GM21737 (cell line): Measurements from ENCODE around the gene CDC26.
A peak's percentile ranks its signal among the peaks of the same experiment; 100 is the strongest.
"Not testable (repeated sequence)": the region's sequence is repeated elsewhere in the genome, so short reads cannot be mapped to it uniquely, and the experiment has no call there.

Experiments
- ATAC-seq: cut with Tn5 transposase; IDR thresholded peaks from one replicate; pipeline ENCODE4 v1.9.1; 2021; ENCODE audit warnings: mild to moderate bottlenecking, moderate library complexity; ENCODE audit not compliant: unreplicated experiment

Gene CDC26

GRCh38 chr9:113296247-113296646, 20.9 kb upstream of the CDC26 start:
- ATAC-seq = not testable (repeated sequence)

GRCh38 chr9:113293285-113293878, 18.0 kb upstream of the CDC26 start:
- ATAC-seq = no peak

GRCh38 chr9:113290052-113290607, 14.8 kb upstream of the CDC26 start:
- no peak for ATAC-seq

- no peak for ATAC-seq
Measured at GRCh38 chr9:113289091-113289490, 13.7 kb upstream of the CDC26 start.

GRCh38 chr9:113281356-113281755, 6.0 kb upstream of the CDC26 start:
- no peak for ATAC-seq

- ATAC-seq = no peak
Measured at GRCh38 chr9:113278840-113279239, 3.5 kb upstream of the CDC26 start.

- ATAC-seq = peak; percentile 6
Measured at GRCh38 chr9:113274474-113275156, 757 bp downstream of the CDC26 start.

- no peak for ATAC-seq
Measured at GRCh38 chr9:113269871-113270270, 5.5 kb downstream of the CDC26 start.

GRCh38 chr9:113269355-113269754, 6.0 kb downstream of the CDC26 start:
- ATAC-seq = no peak

- no peak for ATAC-seq
Measured at GRCh38 chr9:113267911-113268566, 7.3 kb downstream of the CDC26 start.

GRCh38 chr9:113266174-113266573, 9.2 kb downstream of the CDC26 start:
- no peak for ATAC-seq

- no peak for ATAC-seq
Measured at GRCh38 chr9:113261917-113262671, 13.3 kb downstream of the CDC26 start.

GRCh38 chr9:113258282-113258681, 17.1 kb downstream of the CDC26 start:
- ATAC-seq = no peak

GRCh38 chr9:113257863-113258262, 17.5 kb downstream of the CDC26 start:
- ATAC-seq = no peak

- no peak for ATAC-seq
Measured at GRCh38 chr9:113255438-113255837, 19.9 kb downstream of the CDC26 start.

GRCh38 chr9:113254991-113255390, 20.4 kb downstream of the CDC26 start:
- no peak for ATAC-seq

GRCh38 chr9:113250807-113251206, 24.6 kb downstream of the CDC26 start:
- no peak for ATAC-seq

GRCh38 chr9:113249661-113250060, 25.7 kb downstream of the CDC26 start:
- not testable (repeated sequence) for ATAC-seq

GRCh38 chr9:113247640-113248039, 27.7 kb downstream of the CDC26 start:
- ATAC-seq = no peak

GRCh38 chr9:113246928-113247327, 28.4 kb downstream of the CDC26 start:
- no peak for ATAC-seq

- ATAC-seq = no peak
Measured at GRCh38 chr9:113245894-113246293, 29.5 kb downstream of the CDC26 start.
